Memory B cell (primary cell): ENCODE data around the gene MUC5AC.
"Not testable (repeated sequence)": the region's sequence is repeated elsewhere in the genome, so short reads cannot be mapped to it uniquely, and the experiment has no call there.

Experiments used
- ATAC-seq: fragments of 150-1000 bp; cut with Tn5 transposase; 2 replicates; pipeline ENCODE4 v1.10.0; 2021; ENCODE audit warnings: low read depth, mild to moderate bottlenecking, moderate library complexity
- DNase-seq, 2 donors: peaks; one replicate each; pipeline ENCODE4 v3.0.0; 2022; ENCODE audit warnings: low spot score in 2 of 2
- H3K27ac Mint-ChIP-seq: one replicate; pipeline ENCODE4 v1.8.0; 2022; ENCODE audit warnings: mild to moderate bottlenecking, moderate library complexity, mixed read lengths
- H3K27me3 Mint-ChIP-seq: one replicate; pipeline ENCODE4 v1.8.0; 2022; ENCODE audit warnings: mixed read lengths
- H3K36me3 Mint-ChIP-seq: one replicate; pipeline ENCODE4 v1.8.0; 2022; ENCODE audit warnings: mild to moderate bottlenecking, mixed read lengths
- H3K4me1 Mint-ChIP-seq: one replicate; pipeline ENCODE4 v1.8.0; 2022; ENCODE audit warnings: mixed read lengths
- H3K4me3 Mint-ChIP-seq: one replicate; pipeline ENCODE4 v1.8.0; 2022; ENCODE audit warnings: mild to moderate bottlenecking, moderate library complexity, mixed read lengths
- H3K9me3 Mint-ChIP-seq: one replicate; pipeline ENCODE4 v1.8.0; 2022; ENCODE audit warnings: mixed read lengths

Gene MUC5AC

GRCh38 chr11:1178201-1178885, 20.6 kb downstream of the MUC5AC start:
- Mint-ChIP-seq H3K9me3 (peaks cover 2% of the 10 kb centered on the region), H3K27me3 (peaks cover 9% of the 10 kb centered on the region), H3K4me3 (no peak overlapping the region), H3K36me3 (no peaks in the 10 kb centered on the region), H3K4me1 (no peaks in the 10 kb centered on the region), H3K27ac (no peak overlapping the region)
- DNase-seq = no peak
- no peak for ATAC-seq

GRCh38 chr11:1178906-1179305, 21.2 kb downstream of the MUC5AC start:
- H3K9me3 Mint-ChIP-seq = peaks cover 2% of the 10 kb centered on the region
- no peak overlapping the region for H3K27ac Mint-ChIP-seq
- DNase-seq (no peak), ATAC-seq (no peak)
- no peaks in the 10 kb centered on the region for H3K36me3 Mint-ChIP-seq
- no peaks in the 10 kb centered on the region for H3K4me1 Mint-ChIP-seq
- H3K4me3 Mint-ChIP-seq = no peak overlapping the region
- H3K27me3 Mint-ChIP-seq = peaks cover 9% of the 10 kb centered on the region

GRCh38 chr11:1179641-1180040, 21.9 kb downstream of the MUC5AC start:
- H3K4me3 Mint-ChIP-seq = no peak overlapping the region
- H3K4me1 Mint-ChIP-seq = no peaks in the 10 kb centered on the region
- no peak overlapping the region for H3K27ac Mint-ChIP-seq
- ATAC-seq (no peak), DNase-seq (no peak)
- no peaks in the 10 kb centered on the region for H3K36me3 Mint-ChIP-seq
- peaks cover 2% of the 10 kb centered on the region for H3K9me3 Mint-ChIP-seq
- peaks cover 9% of the 10 kb centered on the region for H3K27me3 Mint-ChIP-seq

- Mint-ChIP-seq H3K4me1 (no peaks in the 10 kb centered on the region), H3K4me3 (no peak overlapping the region), H3K36me3 (no peaks in the 10 kb centered on the region), H3K9me3 (peaks cover 2% of the 10 kb centered on the region), H3K27ac (no peak overlapping the region), H3K27me3 (peaks cover 9% of the 10 kb centered on the region)
- DNase-seq = no peak
- no peak for ATAC-seq
Observed at GRCh38 chr11:1180171-1180570, 22.4 kb downstream of the MUC5AC start.

- peaks cover 4% of the 10 kb centered on the region for H3K27me3 Mint-ChIP-seq
- ATAC-seq (no peak), DNase-seq (no peak)
- no peaks in the 10 kb centered on the region for H3K9me3 Mint-ChIP-seq
- H3K4me1 Mint-ChIP-seq = no peaks in the 10 kb centered on the region
- H3K36me3 Mint-ChIP-seq = no peaks in the 10 kb centered on the region
- no peak overlapping the region for H3K4me3 Mint-ChIP-seq
- no peak overlapping the region for H3K27ac Mint-ChIP-seq
Observed at GRCh38 chr11:1180947-1181391, 23.2 kb downstream of the MUC5AC start.

- no peak overlapping the region for H3K4me3 Mint-ChIP-seq
- H3K36me3 Mint-ChIP-seq = no peaks in the 10 kb centered on the region
- H3K9me3 Mint-ChIP-seq = no peaks in the 10 kb centered on the region
- no peak for ATAC-seq
- H3K4me1 Mint-ChIP-seq = no peaks in the 10 kb centered on the region
- no peak for DNase-seq
- H3K27ac Mint-ChIP-seq = no peak overlapping the region
- H3K27me3 Mint-ChIP-seq = peaks cover 4% of the 10 kb centered on the region
Observed at GRCh38 chr11:1181420-1181819, 23.7 kb downstream of the MUC5AC start.

DNA sequence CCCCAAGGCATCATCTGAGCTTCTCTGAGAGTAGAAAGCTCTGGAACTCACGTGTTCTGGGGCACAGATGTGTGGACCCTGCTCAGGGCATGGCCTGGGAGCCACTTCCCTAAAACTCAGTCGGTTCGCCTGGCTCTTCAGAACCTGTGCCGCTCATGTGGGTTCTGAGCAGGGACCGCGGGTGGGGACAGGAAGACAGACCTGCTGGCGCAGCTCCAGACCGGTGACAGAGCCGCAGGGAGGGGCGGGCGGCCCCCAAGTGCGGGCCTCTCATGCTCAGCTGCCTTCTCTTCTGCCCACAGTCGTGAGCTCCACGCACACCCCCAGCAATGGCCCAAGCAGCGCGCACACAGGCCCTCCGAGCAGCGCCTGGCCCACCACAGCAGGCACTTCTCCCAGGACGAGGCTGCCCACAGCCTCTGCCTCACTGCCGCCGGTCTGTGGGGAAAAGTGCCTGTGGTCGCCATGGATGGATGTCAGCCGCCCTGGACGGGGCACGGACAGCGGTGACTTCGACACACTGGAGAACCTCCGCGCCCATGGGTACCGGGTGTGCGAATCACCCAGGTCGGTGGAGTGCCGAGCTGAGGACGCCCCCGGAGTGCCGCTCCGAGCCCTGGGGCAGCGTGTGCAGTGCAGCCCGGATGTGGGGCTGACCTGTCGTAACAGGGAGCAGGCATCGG, 24.2 kb downstream of the MUC5AC start:
- H3K36me3 Mint-ChIP-seq = no peaks in the 10 kb centered on the region
- DNase-seq (no peak), ATAC-seq (no peak)
- H3K27ac Mint-ChIP-seq = no peak overlapping the region
- no peaks in the 10 kb centered on the region for H3K9me3 Mint-ChIP-seq
- H3K4me3 Mint-ChIP-seq = no peak overlapping the region
- H3K4me1 Mint-ChIP-seq = no peaks in the 10 kb centered on the region
- peaks cover 4% of the 10 kb centered on the region for H3K27me3 Mint-ChIP-seq

- ATAC-seq, H3K4me1 Mint-ChIP-seq, H3K4me3 Mint-ChIP-seq, DNase-seq, H3K27me3 Mint-ChIP-seq, H3K27ac Mint-ChIP-seq, H3K36me3 Mint-ChIP-seq, H3K9me3 Mint-ChIP-seq: not testable (repeated sequence)
Observed at GRCh38 chr11:1184139-1184538, 26.4 kb downstream of the MUC5AC start.

GRCh38 chr11:1188451-1189130, 30.8 kb downstream of the MUC5AC start:
- ATAC-seq, H3K27me3 Mint-ChIP-seq, H3K9me3 Mint-ChIP-seq, H3K27ac Mint-ChIP-seq, H3K36me3 Mint-ChIP-seq, H3K4me1 Mint-ChIP-seq, H3K4me3 Mint-ChIP-seq, DNase-seq: not testable (repeated sequence)

DNA sequence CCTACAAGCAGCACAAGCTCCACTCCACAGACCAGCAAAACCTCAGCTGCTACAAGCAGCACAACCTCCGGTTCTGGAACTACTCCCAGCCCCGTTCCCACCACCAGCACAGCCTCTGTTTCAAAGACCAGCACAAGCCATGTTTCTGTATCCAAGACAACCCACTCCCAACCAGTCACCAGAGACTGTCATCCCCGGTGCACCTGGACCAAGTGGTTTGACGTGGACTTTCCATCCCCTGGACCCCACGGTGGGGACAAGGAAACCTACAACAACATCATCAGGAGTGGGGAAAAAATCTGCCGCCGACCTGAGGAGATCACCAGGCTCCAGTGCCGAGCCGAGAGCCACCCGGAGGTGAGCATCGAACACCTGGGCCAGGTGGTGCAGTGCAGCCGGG, 32.1 kb downstream of the MUC5AC start:
- not testable (repeated sequence) for ATAC-seq, H3K4me1 Mint-ChIP-seq, H3K36me3 Mint-ChIP-seq, H3K4me3 Mint-ChIP-seq, DNase-seq, H3K27me3 Mint-ChIP-seq, H3K9me3 Mint-ChIP-seq, H3K27ac Mint-ChIP-seq

DNA sequence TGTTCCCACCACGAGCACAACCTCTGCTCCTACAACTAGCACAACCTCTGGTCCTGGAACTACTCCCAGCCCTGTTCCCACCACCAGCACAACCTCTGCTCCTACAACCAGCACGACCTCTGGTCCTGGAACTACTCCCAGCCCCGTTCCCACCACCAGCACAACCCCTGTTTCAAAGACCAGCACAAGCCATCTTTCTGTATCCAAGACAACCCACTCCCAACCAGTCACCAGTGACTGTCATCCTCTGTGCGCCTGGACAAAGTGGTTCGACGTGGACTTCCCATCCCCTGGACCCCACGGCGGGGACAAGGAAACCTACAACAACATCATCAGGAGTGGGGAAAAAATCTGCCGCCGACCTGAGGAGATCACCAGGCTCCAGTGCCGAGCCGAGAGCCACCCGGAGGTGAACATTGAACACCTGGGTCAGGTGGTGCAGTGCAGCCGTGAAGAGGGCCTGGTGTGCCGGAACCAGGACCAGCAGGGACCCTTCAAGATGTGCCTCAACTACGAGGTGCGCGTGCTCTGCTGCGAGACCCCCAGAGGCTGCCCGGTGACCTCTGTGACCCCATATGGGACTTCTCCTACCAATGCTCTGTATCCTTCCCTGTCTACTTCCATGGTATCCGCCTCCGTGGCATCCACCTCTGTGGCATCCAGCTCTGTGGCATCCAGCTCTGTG, 34.2 kb downstream of the MUC5AC start:
- ATAC-seq, H3K36me3 Mint-ChIP-seq, DNase-seq, H3K9me3 Mint-ChIP-seq, H3K27me3 Mint-ChIP-seq, H3K4me3 Mint-ChIP-seq, H3K27ac Mint-ChIP-seq, H3K4me1 Mint-ChIP-seq: not testable (repeated sequence)

- ATAC-seq = no peak
- H3K36me3 Mint-ChIP-seq = no peaks in the 10 kb centered on the region
- no peaks in the 10 kb centered on the region for H3K4me1 Mint-ChIP-seq
- peaks cover 4% of the 10 kb centered on the region for H3K27me3 Mint-ChIP-seq
- no peak overlapping the region for H3K27ac Mint-ChIP-seq
- no peak for DNase-seq
- no peak overlapping the region for H3K4me3 Mint-ChIP-seq
- no peaks in the 10 kb centered on the region for H3K9me3 Mint-ChIP-seq
Observed at GRCh38 chr11:1192741-1193325, 35.1 kb downstream of the MUC5AC start.

- Mint-ChIP-seq H3K4me3 (no peak overlapping the region), H3K36me3 (no peaks in the 10 kb centered on the region), H3K27me3 (peaks cover 4% of the 10 kb centered on the region), H3K4me1 (no peaks in the 10 kb centered on the region), H3K27ac (no peak overlapping the region), H3K9me3 (no peaks in the 10 kb centered on the region)
- DNase-seq = no peak
- no peak for ATAC-seq
Observed at GRCh38 chr11:1193326-1194230, 35.8 kb downstream of the MUC5AC start.
